ENCODE data around the gene MAP6.
"Not testable (repeated sequence)": the region's sequence is repeated elsewhere in the genome, so short reads cannot be mapped to it uniquely, and the experiment has no call there.

MAP6 gene

GRCh38 chr11:75589933-75590332 lies 78.9 kb downstream of the MAP6 start:
- peak; percentile 8 for DNase-seq

- DNase-seq: no peak
Observed at GRCh38 chr11:75589051-75589450, 79.8 kb downstream of the MAP6 start.

GRCh38 chr11:75588051-75588481 lies 80.8 kb downstream of the MAP6 start:
- no peak for DNase-seq

- DNase-seq: no peak
Observed at GRCh38 chr11:75586395-75586794, 82.4 kb downstream of the MAP6 start.

GRCh38 chr11:75585293-75585670 lies 83.6 kb downstream of the MAP6 start:
- no peak for DNase-seq

GRCh38 chr11:75584659-75585292 lies 84.1 kb downstream of the MAP6 start:
- not testable (repeated sequence) for DNase-seq

- DNase-seq: peak; percentile 57
Observed at GRCh38 chr11:75583718-75584658, 84.8 kb downstream of the MAP6 start.

GRCh38 chr11:75582895-75583717 lies 85.7 kb downstream of the MAP6 start:
- peak; percentile 81 for DNase-seq

GRCh38 chr11:75582506-75582894 lies 86.3 kb downstream of the MAP6 start:
- DNase-seq: no peak

- no peak for DNase-seq
Observed at GRCh38 chr11:75579841-75580240, 89.0 kb downstream of the MAP6 start.

- DNase-seq: no peak
Observed at GRCh38 chr11:75578977-75579376, 89.9 kb downstream of the MAP6 start.

GRCh38 chr11:75577207-75577606 lies 91.6 kb downstream of the MAP6 start:
- no peak for DNase-seq

GRCh38 chr11:75576499-75576918 lies 92.3 kb downstream of the MAP6 start:
- DNase-seq: no peak

GRCh38 chr11:75576017-75576416 lies 92.8 kb downstream of the MAP6 start:
- DNase-seq: no peak

GRCh38 chr11:75574698-75575602 lies 93.9 kb downstream of the MAP6 start:
- DNase-seq: no peak

GRCh38 chr11:75572744-75573143 lies 96.1 kb downstream of the MAP6 start:
- DNase-seq: no peak

GRCh38 chr11:75571625-75572024 lies 97.2 kb downstream of the MAP6 start:
- DNase-seq: no peak

GRCh38 chr11:75570559-75571139 lies 98.2 kb downstream of the MAP6 start:
- DNase-seq: no peak

GRCh38 chr11:75568616-75569219 lies 100.1 kb downstream of the MAP6 start:
- DNase-seq: no peak

GRCh38 chr11:75567971-75568370 lies 100.9 kb downstream of the MAP6 start:
- DNase-seq: no peak

- DNase-seq: no peak
Observed at GRCh38 chr11:75566763-75567279, 102.0 kb downstream of the MAP6 start.

All from NCI-H1092 (cell line).